Hematopoietic multipotent progenitor cell treated with erythropoietin and hydrocortisone succinate and interleukin-3 and kit ligand, for 4 days (in vitro differentiated cells): Measurements from ENCODE around the gene GNG13.
"Not testable (repeated sequence)": the region's sequence is repeated elsewhere in the genome, so short reads cannot be mapped to it uniquely, and the experiment has no call there.

Source experiments
- DNase-seq: peaks from one replicate; pipeline ENCODE4 v3.0.0-alpha.2; 2015

GNG13 gene

GRCh38 chr16:776824-777223, 23.7 kb downstream of the GNG13 start:
- no peak for DNase-seq

- DNase-seq: not testable (repeated sequence)
Measured at GRCh38 chr16:776298-776697, 24.2 kb downstream of the GNG13 start.

- DNase-seq: no peak
Measured at GRCh38 chr16:775236-775796, 25.2 kb downstream of the GNG13 start.

GRCh38 chr16:774086-775001, 26.2 kb downstream of the GNG13 start:
- DNase-seq: no peak

GRCh38 chr16:772959-773358, 27.6 kb downstream of the GNG13 start:
- DNase-seq: no peak

GRCh38 chr16:770411-770810, 30.1 kb downstream of the GNG13 start:
- DNase-seq: no peak

GRCh38 chr16:769934-770333, 30.6 kb downstream of the GNG13 start:
- DNase-seq: no peak

GRCh38 chr16:769184-769784, 31.2 kb downstream of the GNG13 start:
- DNase-seq: no peak

GRCh38 chr16:768428-768827, 32.1 kb downstream of the GNG13 start:
- no peak for DNase-seq

- no peak for DNase-seq
Measured at GRCh38 chr16:767743-768235, 32.7 kb downstream of the GNG13 start.

- DNase-seq: no peak
Measured at GRCh38 chr16:766820-767640, 33.5 kb downstream of the GNG13 start.

GRCh38 chr16:766008-766819, 34.3 kb downstream of the GNG13 start:
- no peak for DNase-seq

GRCh38 chr16:765488-765865, 35.1 kb downstream of the GNG13 start:
- DNase-seq: no peak

- no peak for DNase-seq
Measured at GRCh38 chr16:764848-765487, 35.6 kb downstream of the GNG13 start.

- DNase-seq: no peak
Measured at GRCh38 chr16:764184-764750, 36.3 kb downstream of the GNG13 start.

- no peak for DNase-seq
Measured at GRCh38 chr16:763369-764183, 37.0 kb downstream of the GNG13 start.

- no peak for DNase-seq
Measured at GRCh38 chr16:762595-763268, 37.8 kb downstream of the GNG13 start.

GRCh38 chr16:761625-762513, 38.7 kb downstream of the GNG13 start:
- DNase-seq: no peak
